SHP77 treated with DMSO at 0.1 percent for 48 hours (cell line): ENCODE results near the gene PLB1.

Experiments used
- DNase-seq: peaks from one replicate; lab custom pipeline; 2025; lab: John Stamatoyannopoulos, UW

Gene PLB1

DNA sequence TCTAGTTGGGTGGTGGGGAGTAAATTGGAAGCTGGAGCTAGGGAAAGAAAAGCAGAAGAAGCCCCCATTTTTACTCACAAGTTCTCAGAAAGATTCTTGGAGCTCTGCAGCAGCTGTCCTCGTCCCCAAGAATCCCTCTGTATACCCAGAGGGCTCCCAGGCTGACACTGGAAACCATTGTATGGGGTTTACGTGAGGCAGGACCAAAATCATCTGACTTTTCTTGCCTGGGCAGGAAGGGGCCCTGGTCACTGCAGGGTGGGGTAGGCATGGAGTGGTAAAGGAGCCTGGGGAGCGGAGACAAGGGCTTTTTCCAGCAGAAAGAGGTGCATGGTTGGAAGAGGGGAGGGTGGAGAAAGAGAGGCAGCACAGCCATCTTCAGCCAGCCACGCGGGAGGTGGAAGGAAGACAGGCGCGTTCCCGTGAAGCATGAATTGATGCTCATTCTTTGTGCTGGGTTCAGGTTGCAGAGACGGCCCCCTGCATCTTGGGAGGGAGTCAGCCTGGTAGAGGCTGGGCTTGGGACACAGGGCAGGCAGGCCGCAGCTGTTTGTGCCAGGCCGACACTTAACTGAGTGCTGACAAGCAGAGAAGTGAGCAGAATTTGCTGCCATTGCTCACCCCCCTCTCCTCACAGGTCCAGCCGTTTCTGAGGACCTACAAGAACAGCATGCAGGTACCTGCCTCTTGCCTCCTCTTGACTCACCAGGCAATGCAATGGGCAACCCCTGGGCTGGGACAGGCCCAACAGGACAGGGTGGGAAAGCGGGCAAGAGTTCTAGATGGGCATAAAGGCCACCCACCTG is 94.8 kb downstream of the PLB1 start:
- DNase-seq, result no peak

DNA sequence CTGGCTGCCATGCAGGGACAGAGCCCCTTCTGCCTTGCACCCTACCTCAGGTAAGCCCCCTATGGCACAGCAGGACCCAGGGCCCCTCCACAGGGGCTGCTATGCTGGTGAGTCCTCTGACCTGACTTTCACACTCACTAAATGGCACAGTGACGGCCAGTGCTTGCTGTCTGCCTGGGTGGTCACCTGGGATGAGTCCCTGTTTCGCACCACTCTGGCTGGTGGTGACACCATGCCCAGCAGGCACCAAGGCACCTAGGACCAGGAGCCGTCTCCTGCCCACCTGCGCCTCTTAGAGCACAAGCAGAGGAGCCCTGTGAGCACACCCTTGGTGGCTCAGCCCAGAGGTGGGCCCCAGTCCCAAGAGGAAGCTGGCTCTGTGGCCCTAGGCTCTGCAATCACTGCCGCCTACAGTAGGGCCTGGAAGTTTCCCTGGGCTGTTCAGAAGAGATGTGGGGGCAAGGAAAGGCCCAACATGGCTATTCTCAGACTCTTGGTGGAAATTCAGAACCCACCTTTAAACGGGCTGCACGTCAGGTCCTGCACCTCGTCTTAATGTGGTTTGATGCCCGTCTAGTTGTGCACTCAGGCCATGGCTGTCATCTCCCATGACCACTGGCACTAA is 96.0 kb downstream of the PLB1 start:
- DNase-seq, result no peak

- DNase-seq, result no peak
Measured at GRCh38 chr2:28592481-28592880, 96.6 kb downstream of the PLB1 start.

DNA sequence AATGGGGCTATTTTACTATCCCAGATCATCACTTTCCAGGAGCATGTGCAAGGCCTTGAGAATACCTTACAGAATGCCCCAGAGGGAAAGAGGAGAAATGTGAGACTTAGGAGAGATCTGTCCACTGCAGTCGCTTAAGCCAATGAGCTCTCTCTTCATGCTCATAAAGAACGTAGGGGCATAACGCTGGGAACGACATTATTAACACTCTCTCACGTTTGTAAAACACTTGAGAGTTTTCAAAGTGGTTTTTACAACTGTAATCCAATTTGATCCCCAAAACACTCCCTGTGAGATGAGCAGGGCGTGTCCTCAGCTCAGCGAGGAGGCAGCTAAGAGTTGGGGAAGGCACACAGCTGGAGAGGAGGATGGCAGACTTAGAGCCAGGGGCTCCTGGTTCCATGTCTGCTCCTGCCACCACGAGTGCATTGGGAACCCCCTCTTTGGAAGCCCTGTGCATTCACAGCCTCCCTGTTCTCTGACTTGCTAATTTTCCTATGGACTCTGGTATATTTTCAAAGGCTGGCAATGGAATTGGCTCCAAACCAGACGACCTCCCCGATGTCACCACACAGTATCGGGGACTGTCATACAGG is 97.4 kb downstream of the PLB1 start:
- no peak for DNase-seq

DNA sequence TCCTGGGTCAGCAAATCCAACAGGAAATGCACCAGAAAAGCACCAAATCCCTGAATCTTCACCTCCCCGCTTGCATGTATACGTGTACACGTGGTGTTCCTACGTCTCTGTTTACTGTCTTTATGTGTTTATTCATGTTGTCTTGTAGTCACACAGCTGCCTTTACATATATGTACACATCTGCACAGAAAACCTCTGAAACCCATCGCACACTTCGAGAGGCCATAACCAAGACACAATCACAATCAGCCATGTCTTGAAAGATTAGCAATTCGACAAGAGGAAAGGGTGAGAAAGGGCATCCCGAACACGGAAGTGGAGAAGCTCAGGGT is 98.1 kb downstream of the PLB1 start:
- no peak for DNase-seq

DNA sequence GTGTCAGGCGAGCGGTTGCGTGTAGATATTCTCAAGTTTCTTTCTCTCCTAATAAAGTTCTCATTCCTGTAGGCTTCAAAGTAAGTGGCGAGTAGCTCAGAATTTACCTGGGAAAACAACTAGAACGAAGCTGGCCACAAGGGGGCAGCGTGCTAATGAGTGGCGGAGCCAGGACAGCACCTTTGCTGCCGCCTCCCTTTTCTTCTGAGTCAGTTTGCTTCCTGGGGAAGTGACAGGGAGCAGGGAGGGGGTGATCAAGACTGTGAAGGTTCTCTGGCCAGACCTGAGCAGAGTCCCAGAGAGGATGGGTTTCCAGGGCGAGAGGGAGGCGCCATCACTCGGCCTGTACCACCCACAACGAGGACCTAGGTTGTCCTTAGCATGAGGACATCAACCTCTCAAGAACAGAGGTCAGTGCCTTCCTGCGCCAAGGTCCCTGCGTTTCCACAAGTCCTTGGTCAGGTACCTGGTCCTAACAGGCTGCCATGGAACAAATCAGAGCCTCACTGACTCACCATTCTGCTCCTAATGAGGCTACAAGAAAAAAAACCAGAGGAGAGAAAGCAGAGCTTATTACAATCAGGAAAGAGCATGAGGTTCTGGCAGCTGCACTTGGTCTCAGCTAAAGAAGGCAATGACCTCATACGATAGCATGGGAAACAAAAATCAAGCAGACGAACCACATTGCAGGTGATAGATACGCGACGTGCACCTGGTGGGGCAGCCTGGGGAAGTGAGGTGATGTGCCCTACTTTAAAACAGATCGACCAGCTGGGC is 98.7 kb downstream of the PLB1 start:
- peak; percentile 67 for DNase-seq

- DNase-seq, result no peak
Measured at GRCh38 chr2:28595323-28595722, 99.5 kb downstream of the PLB1 start.

GRCh38 chr2:28598484-28598883 is 102.6 kb downstream of the PLB1 start:
- DNase-seq, result no peak

GRCh38 chr2:28600181-28600580 is 104.3 kb downstream of the PLB1 start:
- DNase-seq, result no peak

GRCh38 chr2:28601616-28602015 is 105.8 kb downstream of the PLB1 start:
- no peak for DNase-seq

DNA sequence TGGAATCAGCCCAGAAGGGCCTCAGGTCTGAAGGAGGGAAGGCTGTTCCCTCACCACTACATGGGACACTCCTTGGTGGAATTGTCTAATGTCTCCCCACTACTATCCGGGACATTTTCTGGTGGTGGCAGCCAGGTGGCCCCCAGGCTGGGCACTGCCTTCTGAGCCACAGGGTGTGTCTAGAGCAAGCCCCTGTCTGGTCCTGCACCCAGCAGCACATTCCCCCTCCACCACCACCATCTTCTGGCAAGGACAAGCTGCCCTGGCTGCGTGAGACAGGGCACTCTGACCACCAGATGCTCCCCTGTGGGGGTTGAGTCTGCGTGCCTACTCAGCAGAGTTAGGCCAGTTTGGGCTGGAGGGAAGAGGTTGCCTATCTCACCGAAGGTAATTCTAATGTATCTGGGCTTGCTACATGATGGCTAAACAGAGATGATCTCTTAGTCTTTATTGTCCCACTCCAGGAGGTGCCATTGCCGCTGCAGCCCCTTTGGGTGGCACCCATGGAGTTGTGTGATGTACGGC is 106.3 kb downstream of the PLB1 start:
- DNase-seq, result no peak

GRCh38 chr2:28602751-28603639 is 107.1 kb downstream of the PLB1 start:
- DNase-seq, result no peak

DNA sequence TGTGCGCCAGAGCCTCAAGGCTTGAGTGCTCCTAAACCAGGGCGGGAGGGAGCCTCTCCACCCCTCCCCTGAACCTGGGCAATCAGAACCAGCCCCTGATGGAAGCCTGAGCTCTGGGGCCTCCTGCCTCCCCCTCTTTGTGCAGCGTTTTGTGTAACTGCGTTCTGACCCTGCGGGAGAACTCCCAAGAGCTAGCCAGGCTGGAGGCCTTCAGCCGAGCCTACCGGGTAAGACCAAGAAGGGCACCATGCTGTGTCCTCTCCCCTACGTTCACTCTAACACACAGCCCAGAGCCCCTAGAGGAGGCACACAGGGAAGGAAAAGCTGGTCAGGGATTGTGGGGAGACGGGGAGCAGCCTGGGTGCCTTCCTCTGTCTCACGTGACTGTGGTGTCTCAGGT is 108.0 kb downstream of the PLB1 start:
- DNase-seq, result no peak

DNA sequence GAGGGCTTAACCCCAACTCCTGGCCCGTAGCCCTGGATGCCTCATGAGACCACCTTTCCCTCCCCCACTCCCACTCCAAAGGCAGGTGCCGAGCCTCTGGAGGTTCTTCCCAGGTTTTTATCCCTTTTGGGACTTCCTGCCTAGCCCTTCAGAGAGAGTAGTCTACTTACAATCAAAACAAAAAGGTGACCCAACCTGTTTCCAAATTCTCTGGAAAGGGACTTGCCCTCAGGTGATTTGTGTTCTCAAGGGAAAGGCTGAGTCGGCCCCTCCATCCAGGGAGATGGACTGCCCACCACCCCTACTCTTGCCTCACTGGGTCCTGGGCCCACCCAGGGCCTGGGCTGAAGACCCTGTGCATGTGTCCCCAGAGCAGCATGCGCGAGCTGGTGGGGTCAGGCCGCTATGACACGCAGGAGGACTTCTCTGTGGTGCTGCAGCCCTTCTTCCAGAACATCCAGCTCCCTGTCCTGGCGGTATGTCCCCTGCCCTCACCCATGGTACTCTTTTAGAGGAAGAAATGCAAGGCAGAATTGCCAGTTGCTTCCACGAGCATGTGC is 108.5 kb downstream of the PLB1 start:
- no peak for DNase-seq

DNA sequence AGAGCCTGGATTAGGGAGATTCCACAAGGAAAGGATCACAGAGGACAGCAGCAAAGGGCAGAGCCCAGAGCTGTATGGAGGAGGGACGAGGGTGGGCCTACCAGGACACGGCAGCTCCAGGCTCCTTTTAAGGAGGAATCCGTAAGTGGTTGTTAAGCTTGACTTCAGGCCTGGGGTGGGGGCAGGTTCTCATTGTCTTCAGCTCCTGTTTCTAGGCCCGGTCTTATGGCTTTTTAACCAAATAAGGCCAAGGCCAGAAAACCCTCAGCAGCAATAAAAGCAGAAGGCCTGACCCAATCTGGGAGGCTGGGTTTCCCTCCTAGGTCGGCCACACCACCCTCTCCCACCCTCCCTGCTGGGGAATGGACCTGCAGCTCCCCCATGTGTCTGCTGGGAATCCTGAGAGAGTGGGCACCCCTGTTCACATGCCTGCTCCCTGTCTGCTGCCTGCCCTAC is 111.2 kb downstream of the PLB1 start:
- no peak for DNase-seq

DNA sequence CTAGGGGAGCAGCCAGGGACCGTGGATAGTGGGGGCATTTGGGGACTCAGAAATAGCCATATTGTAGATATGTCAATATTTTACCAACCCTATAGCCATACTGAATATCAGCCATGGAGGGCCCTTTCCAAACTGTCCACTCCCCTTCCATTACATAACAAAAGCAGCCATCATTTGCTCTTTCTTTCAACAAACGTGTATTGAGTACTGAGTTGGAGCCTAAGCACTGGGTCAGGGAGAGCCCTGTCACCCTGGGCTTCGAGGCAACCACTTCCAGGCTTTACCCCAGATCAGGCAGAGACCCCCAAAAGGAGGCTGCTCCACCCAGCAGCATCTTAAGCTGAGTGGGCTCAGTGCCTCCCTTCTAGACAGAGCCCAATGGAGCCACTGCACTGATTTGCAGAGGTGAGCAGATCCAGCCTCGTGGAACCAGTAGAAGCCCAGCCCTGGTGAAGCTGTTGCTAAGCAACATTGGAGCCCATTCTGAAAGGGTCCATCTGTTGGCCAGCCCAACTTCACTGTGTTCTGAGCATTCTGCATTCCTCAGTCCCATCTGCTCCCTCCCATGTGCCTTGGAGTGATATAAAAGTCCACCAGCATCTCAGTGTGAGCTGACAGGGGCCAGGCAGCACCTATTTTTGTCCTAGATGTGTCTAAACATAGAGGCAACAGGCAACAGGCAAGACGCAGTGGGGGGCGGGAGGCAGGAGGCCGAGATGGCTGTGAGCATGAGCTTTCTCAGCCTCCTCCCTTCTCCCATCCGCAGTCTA is 112.1 kb downstream of the PLB1 start:
- no peak for DNase-seq

DNA sequence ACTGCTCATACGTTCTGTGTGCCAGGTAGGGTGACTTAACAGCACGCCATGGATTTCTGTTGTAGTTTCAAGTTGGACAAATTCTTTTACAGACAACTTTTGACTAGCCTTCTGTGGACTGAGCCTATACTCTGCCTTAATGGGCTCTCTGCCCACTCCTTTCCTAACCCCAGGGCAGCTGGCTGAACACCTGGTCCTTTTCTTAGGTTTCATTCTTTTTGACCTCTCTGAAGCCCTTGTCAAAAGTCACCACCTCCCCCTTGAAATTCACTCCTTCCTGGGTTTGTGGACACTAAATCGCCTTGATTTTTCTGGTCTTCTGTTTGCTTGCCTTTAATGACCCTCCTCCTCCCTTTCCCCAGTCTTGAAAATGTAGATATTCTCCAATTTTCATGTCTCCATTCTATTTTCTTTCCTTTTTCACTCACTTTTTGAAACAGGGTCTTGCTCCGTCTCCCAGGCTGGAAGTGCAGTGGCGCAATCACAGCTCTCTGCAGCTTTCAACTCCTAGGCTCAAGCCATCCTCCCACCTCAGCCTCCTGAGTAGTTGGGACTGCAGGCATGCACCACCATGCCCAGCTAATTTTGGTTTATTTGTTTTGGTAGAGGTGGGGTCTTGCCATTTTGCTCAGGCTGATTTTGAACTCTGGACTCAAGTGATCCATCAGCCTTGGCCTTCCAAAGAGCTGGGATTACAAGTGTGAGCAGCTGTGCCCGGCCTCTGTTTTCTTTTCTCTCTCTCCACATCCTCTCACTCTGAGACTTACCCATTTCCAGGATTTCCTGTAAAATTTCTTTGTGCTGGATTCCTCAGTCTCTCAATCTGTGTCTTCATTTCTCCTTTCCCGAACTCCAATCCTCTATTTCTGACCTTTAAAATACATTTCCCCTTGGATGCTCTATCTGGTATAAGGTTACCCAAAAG is 112.9 kb downstream of the PLB1 start:
- no peak for DNase-seq

- no peak for DNase-seq
Measured at GRCh38 chr2:28610583-28611201, 114.8 kb downstream of the PLB1 start.
